Amygdala (tissue), 56 donors: ENCODE measurements around the gene PXT1.
A peak's percentile ranks its signal among the peaks of the same experiment; 100 is the strongest.

Source experiments
- DNase-seq, 56 donors: peaks; one replicate each; lab custom pipeline; 2025; lab: John Stamatoyannopoulos, UW

The PXT1 gene

GRCh38 chr6:36350082-36350481, 92.6 kb downstream of the PXT1 start:
- no peak for DNase-seq

GRCh38 chr6:36349240-36349639, 93.4 kb downstream of the PXT1 start:
- peak in 4 of 56 donors; percentile 7 to 36 (median 23) for DNase-seq

GRCh38 chr6:36347621-36348020, 95.0 kb downstream of the PXT1 start:
- DNase-seq: no peak

GRCh38 chr6:36346486-36347273, 96.0 kb downstream of the PXT1 start:
- no peak for DNase-seq

GRCh38 chr6:36345681-36346466, 96.8 kb downstream of the PXT1 start:
- DNase-seq: no peak

- DNase-seq: no peak
Measured at GRCh38 chr6:36343109-36343680, 99.5 kb downstream of the PXT1 start.

GRCh38 chr6:36340618-36341454, 101.8 kb downstream of the PXT1 start:
- peak in 39 of 56 donors; percentile 14 to 83 (median 45) for DNase-seq
